8988T (cell line): Measurements from ENCODE around the gene CACNG8.

ENCODE experiments used
- DNase-seq: peaks from one replicate; pipeline ENCODE4 v3.0.0; 2011

CACNG8 gene

GRCh38 chr19:53965091-53965490 is 2.4 kb downstream of the CACNG8 start:
- no peak for DNase-seq

GRCh38 chr19:53966931-53967330 is 4.2 kb downstream of the CACNG8 start:
- no peak for DNase-seq

GRCh38 chr19:53969366-53969765 is 6.6 kb downstream of the CACNG8 start:
- DNase-seq, result no peak

DNA sequence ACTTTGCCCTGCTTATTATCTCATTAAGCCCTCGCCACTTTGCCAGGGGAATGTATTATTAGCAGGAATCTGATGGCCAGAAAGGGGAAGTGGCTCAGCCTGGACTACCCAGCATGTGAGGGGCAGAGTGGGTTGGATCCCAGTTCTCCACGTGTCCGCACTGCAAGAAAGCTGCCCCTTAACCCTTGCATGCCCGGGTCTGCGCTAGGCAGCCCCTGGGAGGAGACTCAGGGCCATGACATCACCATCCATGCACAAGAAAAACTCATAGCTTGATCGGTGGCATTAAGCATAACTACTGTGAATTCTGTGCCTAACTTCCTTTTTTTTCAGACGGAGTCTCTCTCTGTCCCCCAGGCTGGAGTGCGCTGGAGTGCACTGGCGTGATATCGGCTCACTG is 8.9 kb downstream of the CACNG8 start:
- DNase-seq, result no peak

GRCh38 chr19:53977429-53977990 is 14.8 kb downstream of the CACNG8 start:
- no peak for DNase-seq

DNA sequence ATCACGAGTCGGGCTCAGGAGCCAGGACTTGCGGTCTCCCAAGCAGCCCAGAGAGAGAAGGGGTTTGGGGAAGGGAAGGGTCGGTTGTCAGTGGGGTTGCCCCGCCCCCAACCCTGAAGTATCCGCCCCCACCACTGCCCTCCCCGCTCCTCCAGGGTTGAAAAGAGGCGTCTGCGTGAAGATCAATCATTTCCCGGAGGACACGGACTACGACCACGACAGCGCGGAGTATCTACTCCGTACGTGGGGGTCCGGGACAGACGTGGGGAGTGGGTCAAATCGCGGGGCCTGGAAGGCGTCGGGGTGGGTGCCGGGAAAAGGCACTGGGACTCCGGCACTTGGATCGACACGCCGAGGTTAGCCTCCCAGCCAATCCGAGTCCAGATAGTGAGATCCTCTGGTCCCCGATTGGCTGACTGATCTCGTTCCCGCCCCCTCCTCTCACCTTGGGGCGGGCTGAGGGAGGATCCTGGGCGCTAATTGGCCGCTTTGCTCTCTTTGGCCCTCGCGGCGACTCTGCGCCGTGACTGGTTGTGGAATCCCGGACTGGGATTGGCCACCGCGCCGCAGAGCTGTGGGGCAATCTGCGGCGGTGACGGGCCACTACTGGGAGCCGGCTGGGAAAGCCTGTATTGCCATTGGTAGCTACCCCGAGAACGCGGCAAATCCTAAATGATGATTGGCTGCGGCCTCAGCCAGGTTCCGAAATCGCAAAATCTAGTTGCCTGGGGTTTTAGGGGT is 15.4 kb downstream of the CACNG8 start:
- no peak for DNase-seq

DNA sequence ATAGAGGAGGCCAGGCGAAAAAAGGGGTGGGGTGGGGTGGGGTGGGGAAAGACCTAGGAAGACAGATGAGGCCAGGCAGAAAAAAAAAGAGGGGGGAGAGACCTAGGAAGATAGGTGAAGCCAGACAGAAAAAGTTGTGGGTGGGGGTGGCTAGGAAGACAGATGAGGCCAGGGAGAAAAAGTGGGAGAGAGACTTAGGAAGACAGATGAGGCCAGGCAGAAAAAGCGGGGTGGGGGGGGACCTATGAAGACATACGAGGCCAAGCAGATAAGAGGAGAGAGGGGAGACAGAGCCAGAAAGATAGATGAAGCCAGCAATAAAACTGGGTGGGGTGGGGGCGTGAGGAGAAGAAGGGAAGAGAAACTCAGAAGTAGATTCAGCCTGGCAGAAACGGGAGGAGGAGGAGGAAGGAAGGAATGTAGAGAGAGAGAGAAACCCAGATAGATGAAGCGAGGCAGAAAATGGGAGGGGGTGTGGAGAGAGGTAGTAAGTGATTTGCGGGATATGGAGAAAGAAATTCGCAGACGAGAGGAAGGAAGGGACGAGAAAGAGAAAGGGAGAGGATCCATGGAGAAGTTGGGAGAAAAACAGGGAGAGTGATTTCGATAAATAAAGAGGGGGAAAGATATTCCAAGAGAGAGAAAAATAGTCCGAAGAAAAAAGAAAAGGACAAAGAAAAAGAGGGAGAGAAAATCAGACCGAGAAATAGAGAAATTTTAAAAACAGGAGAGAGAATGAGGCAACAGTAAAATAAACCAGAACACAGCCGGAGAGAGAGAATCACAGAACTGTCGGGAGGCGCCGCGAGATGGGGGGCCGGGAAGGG is 16.5 kb downstream of the CACNG8 start:
- DNase-seq, result no peak

DNA sequence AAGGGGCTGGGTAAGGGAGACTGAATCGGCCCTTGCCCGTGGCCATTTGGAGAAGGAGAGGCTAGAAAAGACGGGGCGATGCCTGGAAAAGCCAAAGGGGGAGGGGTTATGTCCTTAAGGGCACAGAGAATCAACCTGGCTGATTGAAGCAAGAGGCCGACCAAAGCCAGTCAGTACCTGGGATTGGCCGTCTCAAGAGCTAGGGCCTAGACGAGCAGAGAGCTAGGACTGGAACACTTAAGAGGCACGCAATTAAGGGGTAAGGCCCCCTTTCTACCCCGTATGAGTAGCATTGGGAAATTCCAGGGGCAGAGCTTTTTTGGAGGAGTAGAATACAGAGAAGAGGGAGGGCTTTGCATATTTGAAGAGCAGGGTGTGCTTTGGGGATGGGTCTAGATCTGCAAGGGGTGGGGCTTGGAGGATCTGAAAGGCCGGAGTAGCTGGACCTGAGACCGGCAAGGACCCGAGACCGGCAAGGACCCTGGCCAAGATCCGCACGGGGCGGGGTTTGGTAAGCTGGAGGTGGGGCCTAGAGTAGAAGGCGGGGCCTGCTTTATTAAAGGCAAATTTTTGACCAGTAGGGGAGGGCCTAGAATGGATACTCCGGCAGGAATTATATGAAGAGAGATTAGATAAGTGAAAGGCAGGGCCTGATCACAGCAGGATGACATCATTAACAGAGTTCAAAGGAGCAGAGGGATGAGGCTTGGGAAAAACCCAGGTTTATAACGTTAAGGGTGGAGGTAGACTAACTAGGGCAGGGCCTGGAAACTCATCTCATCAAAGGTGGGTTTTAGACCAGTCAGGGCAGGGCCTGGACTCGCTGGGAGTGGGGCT is 18.0 kb downstream of the CACNG8 start:
- DNase-seq, result no peak

- DNase-seq, result no peak
These were observed 18.7 kb downstream of the CACNG8 start for GRCh38 chr19:53981376-53981951.

- DNase-seq, result peak; percentile 79
These were observed 19.3 kb downstream of the CACNG8 start for GRCh38 chr19:53982001-53982451.

DNA sequence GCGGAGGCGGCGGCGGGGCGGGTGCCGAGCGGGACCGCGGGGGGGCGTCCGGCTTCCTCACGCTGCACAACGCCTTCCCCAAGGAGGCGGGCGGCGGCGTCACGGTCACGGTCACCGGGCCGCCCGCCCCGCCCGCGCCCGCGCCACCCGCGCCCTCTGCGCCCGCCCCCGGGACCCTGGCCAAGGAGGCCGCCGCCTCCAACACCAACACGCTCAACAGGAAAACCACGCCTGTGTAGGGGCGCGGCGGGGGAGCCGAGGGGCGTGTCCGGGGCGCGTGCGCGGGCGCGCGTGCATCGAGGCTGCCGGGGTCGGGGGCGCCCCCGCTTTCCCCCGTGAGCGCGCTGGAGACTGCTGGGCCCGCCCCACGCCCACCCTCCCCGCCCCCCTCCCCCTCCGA is 19.9 kb downstream of the CACNG8 start:
- peak; percentile 85 for DNase-seq

- no peak for DNase-seq
These were observed 20.9 kb downstream of the CACNG8 start for GRCh38 chr19:53983457-53984289.

- no peak for DNase-seq
These were observed 23.1 kb downstream of the CACNG8 start for GRCh38 chr19:53985863-53986262.

GRCh38 chr19:53988981-53989380 is 26.2 kb downstream of the CACNG8 start:
- DNase-seq, result no peak

DNA sequence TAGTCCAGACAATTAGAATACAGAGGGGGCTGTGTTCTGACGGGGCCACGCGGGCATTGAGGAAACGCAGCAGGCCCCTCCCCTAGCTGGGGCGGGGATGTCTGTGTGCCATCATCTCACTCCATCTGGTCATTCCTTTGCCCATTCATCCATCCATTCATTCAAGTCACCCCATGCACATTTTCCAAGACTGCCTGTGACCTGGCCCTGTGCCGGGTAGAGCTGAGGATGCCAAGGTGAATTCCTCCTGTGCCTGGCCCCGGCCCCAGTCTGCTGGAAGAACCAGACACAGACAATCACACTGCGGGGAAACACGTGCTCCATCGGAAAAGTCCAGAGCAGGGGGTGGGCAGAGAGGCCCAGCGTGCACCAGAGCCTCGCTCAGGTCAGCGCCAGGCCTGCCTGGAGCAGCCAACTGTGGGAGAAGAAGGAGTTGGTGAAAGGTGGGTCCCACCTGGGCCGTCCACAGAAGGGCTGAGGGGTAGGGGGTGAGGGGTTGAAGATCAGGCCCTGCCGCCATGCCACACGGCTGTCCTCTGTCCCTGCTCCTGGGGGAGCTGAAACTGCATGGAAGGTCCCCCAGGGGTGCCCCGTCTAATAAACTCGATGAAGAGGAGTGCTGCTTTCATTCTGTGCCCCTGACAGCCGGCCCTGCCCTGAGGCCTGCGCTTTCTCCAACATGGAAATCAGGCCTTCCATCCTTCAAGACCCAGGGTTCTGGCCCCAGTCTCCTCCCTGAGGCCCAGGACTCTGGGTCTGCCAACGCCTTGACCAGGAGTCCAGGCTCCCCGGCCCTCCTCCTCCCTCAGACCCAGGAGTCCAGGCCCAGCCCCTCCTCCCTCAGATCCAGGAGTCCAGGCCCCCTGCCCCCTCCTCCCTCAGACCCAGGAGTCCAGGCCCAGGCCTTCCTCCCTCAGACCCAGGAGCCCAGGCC is 27.1 kb downstream of the CACNG8 start:
- DNase-seq, result no peak

- DNase-seq, result peak; percentile 75
These were observed 28.7 kb downstream of the CACNG8 start, which contains the start of gene CACNG6 for GRCh38 chr19:53991224-53992113. TSS of gene CACNG6 (plus strand) at chr19:53991637. CDS start at chr19:53992878, 1,241 bp downstream.

GRCh38 chr19:53992211-53992610 is 29.5 kb downstream of the CACNG8 start:
- DNase-seq, result no peak

DNA sequence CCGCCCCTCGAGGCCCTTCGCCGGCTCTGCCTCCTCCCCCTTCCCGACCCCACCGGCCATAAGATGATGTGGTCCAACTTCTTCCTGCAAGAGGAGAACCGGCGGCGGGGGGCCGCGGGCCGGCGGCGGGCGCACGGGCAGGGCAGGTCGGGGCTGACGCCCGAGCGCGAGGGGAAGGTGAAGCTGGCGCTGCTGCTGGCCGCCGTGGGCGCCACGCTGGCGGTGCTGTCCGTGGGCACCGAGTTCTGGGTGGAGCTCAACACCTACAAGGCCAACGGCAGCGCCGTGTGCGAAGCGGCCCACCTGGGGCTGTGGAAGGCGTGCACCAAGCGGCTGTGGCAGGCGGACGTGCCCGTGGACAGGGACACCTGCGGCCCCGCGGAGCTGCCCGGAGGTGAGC is 30.1 kb downstream of the CACNG8 start:
- no peak for DNase-seq

- DNase-seq, result no peak
These were observed 30.7 kb downstream of the CACNG8 start for GRCh38 chr19:53993448-53993847.
